Measurements from ENCODE around the gene GRM8.
"Not testable (repeated sequence)": the region's sequence is repeated elsewhere in the genome, so short reads cannot be mapped to it uniquely, and the experiment has no call there.

GRM8 gene

GRCh38 chr7:126957443-126957842, 295.3 kb downstream of the GRM8 start:
- TF ChIP-seq POLR2AphosphoS5 (IDR thresholded peaks at IDR 0.05; ENCODE audit: low read depth, low read length) (no peak), POLR2A (IDR thresholded peaks at IDR 0.05; ENCODE audit: low read depth, low read length) (no peak), TAF1 (IDR thresholded peaks at IDR 0.05; ENCODE audit: borderline replicate concordance, low read depth, low read length) (no peak)
- DNase-seq (ENCODE audit: insufficient read length), result no peak
- FAIRE-seq, result no peak

GRCh38 chr7:126953461-126953860, 299.3 kb downstream of the GRM8 start:
- TF ChIP-seq TAF1 (IDR thresholded peaks at IDR 0.05; ENCODE audit: borderline replicate concordance, low read depth, low read length) (no peak), POLR2A (IDR thresholded peaks at IDR 0.05; ENCODE audit: low read depth, low read length) (no peak), POLR2AphosphoS5 (IDR thresholded peaks at IDR 0.05; ENCODE audit: low read depth, low read length) (no peak)
- DNase-seq (ENCODE audit: insufficient read length), result no peak
- FAIRE-seq, result no peak

GRCh38 chr7:126948664-126949063, 304.1 kb downstream of the GRM8 start:
- FAIRE-seq (no peak), DNase-seq (ENCODE audit: insufficient read length) (no peak)
- TF ChIP-seq POLR2AphosphoS5 (IDR thresholded peaks at IDR 0.05; ENCODE audit: low read depth, low read length) (no peak), TAF1 (IDR thresholded peaks at IDR 0.05; ENCODE audit: borderline replicate concordance, low read depth, low read length) (no peak), POLR2A (IDR thresholded peaks at IDR 0.05; ENCODE audit: low read depth, low read length) (no peak)

GRCh38 chr7:126940723-126941307, 311.9 kb downstream of the GRM8 start:
- DNase-seq (ENCODE audit: insufficient read length) (no peak), FAIRE-seq (no peak)
- no peak for TF ChIP-seq POLR2AphosphoS5 (IDR thresholded peaks at IDR 0.05; ENCODE audit: low read depth, low read length)
- no peak for TF ChIP-seq TAF1 (IDR thresholded peaks at IDR 0.05; ENCODE audit: borderline replicate concordance, low read depth, low read length)
- TF ChIP-seq POLR2A (IDR thresholded peaks at IDR 0.05; ENCODE audit: low read depth, low read length), result no peak

- no peak for TF ChIP-seq TAF1 (IDR thresholded peaks at IDR 0.05; ENCODE audit: borderline replicate concordance, low read depth, low read length)
- no peak for TF ChIP-seq POLR2A (IDR thresholded peaks at IDR 0.05; ENCODE audit: low read depth, low read length)
- TF ChIP-seq POLR2AphosphoS5 (IDR thresholded peaks at IDR 0.05; ENCODE audit: low read depth, low read length), result no peak
- DNase-seq (ENCODE audit: insufficient read length), result no peak
- no peak for FAIRE-seq
Measured at GRCh38 chr7:126937171-126937570, 315.6 kb downstream of the GRM8 start.

- no peak for TF ChIP-seq TAF1 (IDR thresholded peaks at IDR 0.05; ENCODE audit: borderline replicate concordance, low read depth, low read length)
- TF ChIP-seq POLR2A (IDR thresholded peaks at IDR 0.05; ENCODE audit: low read depth, low read length), result no peak
- no peak for TF ChIP-seq POLR2AphosphoS5 (IDR thresholded peaks at IDR 0.05; ENCODE audit: low read depth, low read length)
- FAIRE-seq, result no peak
- DNase-seq (ENCODE audit: insufficient read length), result no peak
Measured at GRCh38 chr7:126931581-126931980, 321.2 kb downstream of the GRM8 start.

GRCh38 chr7:126930166-126930565, 322.6 kb downstream of the GRM8 start:
- FAIRE-seq (no peak), DNase-seq (ENCODE audit: insufficient read length) (no peak)
- no peak for TF ChIP-seq POLR2A (IDR thresholded peaks at IDR 0.05; ENCODE audit: low read depth, low read length)
- no peak for TF ChIP-seq TAF1 (IDR thresholded peaks at IDR 0.05; ENCODE audit: borderline replicate concordance, low read depth, low read length)
- no peak for TF ChIP-seq POLR2AphosphoS5 (IDR thresholded peaks at IDR 0.05; ENCODE audit: low read depth, low read length)

GRCh38 chr7:126924477-126924876, 328.3 kb downstream of the GRM8 start:
- TF ChIP-seq POLR2A (IDR thresholded peaks at IDR 0.05; ENCODE audit: low read depth, low read length), result no peak
- TF ChIP-seq POLR2AphosphoS5 (IDR thresholded peaks at IDR 0.05; ENCODE audit: low read depth, low read length), result no peak
- no peak for TF ChIP-seq TAF1 (IDR thresholded peaks at IDR 0.05; ENCODE audit: borderline replicate concordance, low read depth, low read length)
- no peak for FAIRE-seq
- DNase-seq (ENCODE audit: insufficient read length), result no peak

GRCh38 chr7:126911627-126912026, 341.1 kb downstream of the GRM8 start:
- FAIRE-seq, result not testable (repeated sequence)

GRCh38 chr7:126908564-126908963, 344.2 kb downstream of the GRM8 start:
- DNase-seq (ENCODE audit: insufficient read length); FAIRE-seq: not testable (repeated sequence)

More at GRCh38 chr7:126911627-126912026, 341.1 kb downstream of the GRM8 start:
- DNase-seq (ENCODE audit: insufficient read length), result not testable (repeated sequence)

GRCh38 chr7:126907657-126908056, 345.1 kb downstream of the GRM8 start:
- DNase-seq (ENCODE audit: insufficient read length); FAIRE-seq: not testable (repeated sequence)

- FAIRE-seq; DNase-seq (ENCODE audit: insufficient read length): not testable (repeated sequence)
Measured at GRCh38 chr7:126905255-126905654, 347.5 kb downstream of the GRM8 start.

GRCh38 chr7:126901041-126901765, 351.5 kb downstream of the GRM8 start:
- not testable (repeated sequence) for DNase-seq (ENCODE audit: insufficient read length); FAIRE-seq

GRCh38 chr7:126887980-126888379, 364.8 kb downstream of the GRM8 start:
- DNase-seq (ENCODE audit: insufficient read length); FAIRE-seq: not testable (repeated sequence)

- not testable (repeated sequence) for DNase-seq (ENCODE audit: insufficient read length); FAIRE-seq
Measured at GRCh38 chr7:126887560-126887959, 365.2 kb downstream of the GRM8 start.

GRCh38 chr7:126882730-126883129, 370.0 kb downstream of the GRM8 start:
- not testable (repeated sequence) for DNase-seq (ENCODE audit: insufficient read length); FAIRE-seq

- not testable (repeated sequence) for FAIRE-seq; DNase-seq (ENCODE audit: insufficient read length)
Measured at GRCh38 chr7:126881908-126882307, 370.8 kb downstream of the GRM8 start.

All from GM12892 (cell line).